GM10266 (cell line): ENCODE data around the gene QSOX1.

Source experiments
- DNase-seq: peaks from one replicate; pipeline ENCODE4 v3.0.0; 2012; ENCODE audit errors: extremely low spot score
- TF ChIP-seq, protein P1 (sequence below): IDR thresholded peaks from 2 replicates; pipeline ENCODE4 v1.5.1; 2012; ENCODE audit warnings: mild to moderate bottlenecking, low read depth; ENCODE audit not compliant: control insufficient read depth, insufficient read depth; ENCODE audit errors: missing control alignments

The QSOX1 gene

DNA sequence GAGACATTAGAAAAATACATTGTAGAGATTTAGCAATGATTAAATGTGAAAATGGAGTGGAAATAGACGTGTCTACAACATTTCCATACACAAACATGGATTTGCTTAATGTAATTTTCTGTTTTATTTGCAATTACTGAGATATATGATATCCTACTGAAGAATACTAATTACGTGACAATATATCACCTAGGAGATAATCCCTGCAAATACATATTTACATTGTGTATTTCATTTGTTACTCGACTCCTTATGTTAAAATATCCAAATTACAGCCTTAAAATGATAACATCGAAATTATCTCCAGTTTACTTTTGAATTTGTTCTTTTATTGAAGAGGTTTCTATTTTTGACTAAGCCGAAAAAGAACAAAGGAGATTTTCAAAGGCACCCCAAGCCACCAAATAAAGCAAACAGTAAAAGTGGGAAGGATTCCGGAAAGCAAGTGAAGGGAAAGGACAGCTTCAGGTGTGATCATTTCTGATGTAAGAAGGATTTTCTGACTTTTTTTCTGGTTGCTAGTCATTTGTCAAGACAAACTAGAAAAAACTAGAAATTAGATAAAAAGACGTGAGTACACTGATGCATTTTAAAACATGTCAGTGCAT, 83.3 kb downstream of the QSOX1 start:
- no peak for DNase-seq
- TF ChIP-seq, protein P1, sequence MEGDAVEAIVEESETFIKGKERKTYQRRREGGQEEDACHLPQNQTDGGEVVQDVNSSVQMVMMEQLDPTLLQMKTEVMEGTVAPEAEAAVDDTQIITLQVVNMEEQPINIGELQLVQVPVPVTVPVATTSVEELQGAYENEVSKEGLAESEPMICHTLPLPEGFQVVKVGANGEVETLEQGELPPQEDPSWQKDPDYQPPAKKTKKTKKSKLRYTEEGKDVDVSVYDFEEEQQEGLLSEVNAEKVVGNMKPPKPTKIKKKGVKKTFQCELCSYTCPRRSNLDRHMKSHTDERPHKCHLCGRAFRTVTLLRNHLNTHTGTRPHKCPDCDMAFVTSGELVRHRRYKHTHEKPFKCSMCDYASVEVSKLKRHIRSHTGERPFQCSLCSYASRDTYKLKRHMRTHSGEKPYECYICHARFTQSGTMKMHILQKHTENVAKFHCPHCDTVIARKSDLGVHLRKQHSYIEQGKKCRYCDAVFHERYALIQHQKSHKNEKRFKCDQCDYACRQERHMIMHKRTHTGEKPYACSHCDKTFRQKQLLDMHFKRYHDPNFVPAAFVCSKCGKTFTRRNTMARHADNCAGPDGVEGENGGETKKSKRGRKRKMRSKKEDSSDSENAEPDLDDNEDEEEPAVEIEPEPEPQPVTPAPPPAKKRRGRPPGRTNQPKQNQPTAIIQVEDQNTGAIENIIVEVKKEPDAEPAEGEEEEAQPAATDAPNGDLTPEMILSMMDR, result no peak

DNA sequence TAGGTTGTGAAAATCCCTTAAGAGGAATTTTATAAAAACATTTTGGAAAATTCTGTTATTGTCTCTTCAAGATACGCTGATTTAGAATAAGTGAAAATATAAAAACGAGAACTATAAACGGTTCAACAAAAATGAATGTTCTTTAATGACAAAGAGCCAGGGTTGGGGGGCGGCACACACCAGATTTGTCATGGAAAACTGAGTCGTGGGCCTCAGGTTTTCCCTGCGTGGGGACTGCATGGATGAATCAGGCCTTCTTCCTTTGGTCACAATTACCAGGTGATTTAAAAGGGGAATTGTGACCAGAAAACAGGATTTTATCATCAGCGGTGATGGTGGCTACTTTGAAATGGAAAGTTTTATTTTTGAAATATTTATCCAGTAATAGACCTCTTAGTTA, 84.0 kb downstream of the QSOX1 start:
- TF ChIP-seq, protein P1, result no peak
- no peak for DNase-seq

DNA sequence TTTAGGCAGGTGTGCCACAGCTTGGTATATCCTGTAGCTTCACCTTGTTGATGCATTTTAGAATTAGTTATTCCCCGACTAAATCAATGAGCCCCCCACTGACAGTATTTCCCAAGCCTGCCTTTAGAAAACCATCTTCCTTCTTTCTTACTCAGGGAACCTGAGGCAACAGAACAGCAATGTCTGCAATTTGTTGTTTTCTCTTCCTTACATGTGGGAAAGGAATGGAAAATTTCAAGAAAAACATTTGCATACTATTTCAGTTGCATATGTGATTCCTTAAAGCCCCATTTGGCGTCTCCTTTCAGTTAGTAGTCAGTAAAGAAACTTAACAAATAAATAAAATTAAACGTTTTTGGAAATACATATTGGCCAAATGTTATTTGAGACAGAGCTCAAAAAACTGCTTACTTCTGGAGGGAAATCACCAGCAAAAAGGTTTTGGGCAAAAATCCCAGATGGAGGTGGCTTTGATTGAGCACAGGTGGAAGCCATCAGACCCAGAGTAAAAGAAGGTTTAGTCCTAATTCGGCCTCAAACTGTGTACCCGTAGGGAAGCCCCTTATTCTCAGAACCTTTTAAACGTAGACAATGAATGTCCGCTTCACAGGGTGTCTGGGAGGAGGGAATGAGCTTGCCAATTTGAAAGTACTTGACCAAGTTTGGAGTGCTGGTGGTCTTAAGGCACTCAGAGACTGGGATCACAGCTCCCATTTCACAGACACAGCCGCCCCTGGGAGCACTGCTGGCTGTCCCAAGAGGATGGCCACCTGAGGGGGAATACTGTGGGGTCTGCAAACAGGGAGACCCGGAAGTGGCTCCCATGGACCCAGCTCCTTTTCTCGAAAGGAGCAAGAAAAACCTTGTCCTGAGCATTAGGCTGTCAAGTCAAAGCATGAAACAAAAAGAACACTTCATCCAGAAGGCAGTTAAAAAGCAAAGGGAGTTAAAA, 84.8 kb downstream of the QSOX1 start:
- TF ChIP-seq, protein P1, result no peak

DNA sequence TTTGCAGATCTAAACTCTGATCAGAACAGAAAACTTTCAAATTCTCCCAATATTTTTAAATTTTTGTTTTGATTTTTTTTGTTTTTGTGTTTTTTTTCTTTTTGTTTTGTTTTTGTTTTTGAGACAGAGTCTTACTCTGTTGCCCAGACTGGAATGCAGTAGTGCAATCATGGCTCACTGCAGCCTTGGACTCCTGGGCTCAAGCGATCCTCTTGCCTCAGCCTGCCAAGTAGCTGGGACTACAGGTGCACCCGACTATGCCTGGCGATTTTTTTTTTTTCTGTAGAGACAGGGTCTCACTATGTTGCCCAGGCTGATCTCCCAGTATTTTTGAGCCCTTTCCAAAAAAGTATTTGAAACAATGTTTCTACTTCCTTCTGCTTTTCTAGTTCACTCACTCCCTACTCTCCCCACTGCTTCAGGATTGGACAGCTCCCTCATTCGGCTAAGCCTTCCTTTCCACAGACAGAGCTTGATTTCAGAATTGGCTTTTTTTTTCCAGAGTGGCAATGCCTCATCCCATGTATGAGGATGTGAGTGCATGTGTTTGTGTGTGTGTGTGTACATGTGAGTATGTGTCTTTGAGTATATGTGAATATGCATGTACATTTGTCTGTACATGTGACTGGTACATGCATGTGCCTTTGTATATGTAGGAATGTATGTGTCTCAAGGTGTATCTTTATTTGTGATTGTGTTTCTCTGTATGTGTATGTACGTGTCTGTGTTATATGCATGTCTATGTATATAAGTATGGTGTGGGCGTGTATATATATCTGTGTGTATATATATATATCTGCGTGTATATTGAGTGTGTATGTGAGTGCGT, 87.3 kb downstream of the QSOX1 start:
- TF ChIP-seq, protein P1, result no peak
- DNase-seq, result no peak

More for the DNA sequence above, 84.8 kb downstream of the QSOX1 start:
- DNase-seq, result no peak

DNA sequence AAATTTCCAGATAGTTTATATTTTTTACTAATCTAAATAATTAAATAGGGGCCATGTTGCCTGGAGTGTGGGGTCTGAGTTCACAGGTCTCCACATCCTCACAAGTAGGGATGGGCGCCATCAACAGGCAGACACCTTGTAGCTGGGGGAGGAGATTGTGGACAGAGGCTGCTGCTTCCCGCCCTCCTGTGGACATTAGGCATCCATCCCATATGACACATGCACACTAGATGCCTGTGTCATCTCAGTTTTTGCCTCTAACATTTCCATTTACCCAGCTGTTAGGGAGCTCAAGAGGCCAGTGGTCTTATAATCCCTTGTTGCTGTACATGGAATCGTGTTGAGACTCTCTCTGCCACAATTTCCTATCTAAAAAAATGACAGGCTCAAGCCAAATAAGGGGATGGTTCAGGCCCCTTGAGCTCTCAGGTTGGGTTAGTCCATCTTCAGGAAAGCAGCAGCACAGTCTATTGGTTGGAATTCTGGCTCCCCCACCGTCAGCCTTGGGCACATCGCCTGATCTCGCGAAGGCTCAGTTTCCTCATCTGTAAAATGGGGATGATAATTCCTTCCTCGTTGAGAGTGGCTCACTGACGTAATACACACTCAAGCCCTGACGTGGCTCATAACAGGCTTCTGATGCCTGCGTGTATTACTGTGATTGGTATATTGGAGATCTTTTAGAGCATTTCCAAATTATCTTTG, 89.0 kb downstream of the QSOX1 start:
- DNase-seq, result no peak
- TF ChIP-seq, protein P1, result no peak

DNA sequence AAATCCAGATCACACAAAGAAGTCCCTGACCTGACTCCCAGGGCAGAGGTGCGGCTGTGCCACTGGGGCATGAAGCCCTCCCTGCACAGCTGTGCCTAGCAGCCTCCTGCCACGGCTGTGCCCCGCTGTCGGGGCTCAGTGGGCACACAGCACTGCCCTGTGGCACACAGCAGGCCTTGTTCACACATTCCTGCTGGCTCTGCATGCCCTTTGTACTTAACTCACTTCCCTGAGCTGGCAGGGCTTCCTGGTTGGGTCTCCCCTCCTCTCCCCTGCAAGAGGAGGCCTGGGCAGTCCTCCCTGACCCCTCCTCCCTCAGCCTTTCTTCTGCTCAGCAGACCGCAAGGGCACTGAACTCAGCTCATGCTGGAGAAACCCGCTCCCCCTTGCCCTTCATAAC, 90.2 kb downstream of the QSOX1 start:
- no peak for DNase-seq
- TF ChIP-seq, protein P1, result no peak
